ENCODE data around the gene ERGIC2.

DNA sequence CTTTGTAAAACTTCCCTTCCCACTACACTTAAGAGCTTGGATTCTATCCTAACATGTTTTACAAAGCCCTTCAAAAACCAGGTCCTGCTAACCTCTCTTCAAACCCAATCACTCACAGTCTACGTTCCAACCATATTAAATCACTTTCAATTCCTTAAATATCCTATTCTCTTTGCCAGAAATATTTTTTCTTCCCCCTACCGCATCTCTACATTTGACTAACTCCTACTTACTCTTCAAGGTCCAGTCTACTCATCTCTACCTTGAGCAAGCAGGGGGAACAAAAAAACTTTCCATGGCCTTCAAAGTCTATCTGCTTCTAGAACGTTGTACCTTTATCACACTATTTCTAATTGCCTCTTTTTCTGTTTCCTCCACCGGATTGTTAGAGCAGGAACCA lies 6.1 kb downstream of the ERGIC2 start:
- TF ChIP-seq, protein P1, sequence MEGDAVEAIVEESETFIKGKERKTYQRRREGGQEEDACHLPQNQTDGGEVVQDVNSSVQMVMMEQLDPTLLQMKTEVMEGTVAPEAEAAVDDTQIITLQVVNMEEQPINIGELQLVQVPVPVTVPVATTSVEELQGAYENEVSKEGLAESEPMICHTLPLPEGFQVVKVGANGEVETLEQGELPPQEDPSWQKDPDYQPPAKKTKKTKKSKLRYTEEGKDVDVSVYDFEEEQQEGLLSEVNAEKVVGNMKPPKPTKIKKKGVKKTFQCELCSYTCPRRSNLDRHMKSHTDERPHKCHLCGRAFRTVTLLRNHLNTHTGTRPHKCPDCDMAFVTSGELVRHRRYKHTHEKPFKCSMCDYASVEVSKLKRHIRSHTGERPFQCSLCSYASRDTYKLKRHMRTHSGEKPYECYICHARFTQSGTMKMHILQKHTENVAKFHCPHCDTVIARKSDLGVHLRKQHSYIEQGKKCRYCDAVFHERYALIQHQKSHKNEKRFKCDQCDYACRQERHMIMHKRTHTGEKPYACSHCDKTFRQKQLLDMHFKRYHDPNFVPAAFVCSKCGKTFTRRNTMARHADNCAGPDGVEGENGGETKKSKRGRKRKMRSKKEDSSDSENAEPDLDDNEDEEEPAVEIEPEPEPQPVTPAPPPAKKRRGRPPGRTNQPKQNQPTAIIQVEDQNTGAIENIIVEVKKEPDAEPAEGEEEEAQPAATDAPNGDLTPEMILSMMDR (IDR thresholded peaks at IDR 0.05 in 4 of 5, conservative IDR thresholded peaks at IDR 0.05 in 1 of 5): no peak
- TF ChIP-seq POLR2A (IDR thresholded peaks at IDR 0.05): no peak

Measured in gastrocnemius medialis (tissue), 4 donors.